ENCODE results near the gene VTI1B. TPM values are rescaled to one million over a fixed set of nuclear protein-coding genes. Genes with fewer than 3 reads are reported as not detected.

VTI1B gene
- total RNA-seq, 4 donors from 2014 or later, result 66.1 to 123 (median 103) TPM

DNA sequence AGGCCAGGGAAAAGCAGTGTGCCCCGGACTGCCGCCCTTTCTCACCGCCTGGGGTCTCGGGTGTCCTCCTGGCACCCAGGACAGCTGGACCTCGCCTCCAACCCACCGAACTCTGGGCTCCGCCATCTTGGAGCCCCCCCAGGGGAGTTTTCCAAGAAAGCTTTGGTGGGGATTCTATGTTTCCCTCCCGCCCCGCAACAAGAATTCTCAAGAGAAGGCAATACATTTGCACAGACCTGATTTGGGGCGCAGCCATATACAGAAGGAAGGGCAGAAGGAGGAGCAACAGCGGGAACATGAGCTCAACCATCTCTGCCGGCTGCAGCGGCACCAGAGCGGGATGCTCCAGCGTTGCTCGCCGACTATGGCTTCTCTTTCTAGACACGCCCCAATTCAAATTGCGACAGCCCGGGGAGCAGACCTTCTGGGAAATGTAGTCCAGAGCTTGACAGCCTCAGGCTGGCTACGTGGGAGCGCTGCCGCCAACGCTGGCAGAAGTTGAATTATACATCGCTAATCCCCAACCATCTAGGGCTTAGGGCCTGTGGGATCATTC lies 21.0 kb upstream of the VTI1B start, which contains the start of gene RDH11:
Gene RDH11 (minus strand): TSS at position 371 of the 556 bp plus-strand sequence. CDS start 61 bp downstream, at position 310.
- Histone ChIP-seq H3K4me3 (peak within 1 kb of the TSS; percentile 76 to 92 (median 84)), H3K27ac (peak within 1 kb of the TSS; percentile 47 to 89 (median 85)), H3K36me3 (peaks cover 0 to 20% (median 3%) of the 10 kb centered on the region in 3 donors), H3K4me1 (peaks cover 0 to 23% (median 5%) of the 10 kb centered on the region in 4 donors), H3K9me3 (no peaks in the 10 kb centered on the region), H3K27me3 (no peaks in the 10 kb centered on the region)
- TF ChIP-seq POLR2A (IDR thresholded peaks at IDR 0.05) (peak; percentile 72 to 76), EP300 (IDR thresholded peaks at IDR 0.05) (peak; percentile 39 to 93)
- TF ChIP-seq, protein P1, sequence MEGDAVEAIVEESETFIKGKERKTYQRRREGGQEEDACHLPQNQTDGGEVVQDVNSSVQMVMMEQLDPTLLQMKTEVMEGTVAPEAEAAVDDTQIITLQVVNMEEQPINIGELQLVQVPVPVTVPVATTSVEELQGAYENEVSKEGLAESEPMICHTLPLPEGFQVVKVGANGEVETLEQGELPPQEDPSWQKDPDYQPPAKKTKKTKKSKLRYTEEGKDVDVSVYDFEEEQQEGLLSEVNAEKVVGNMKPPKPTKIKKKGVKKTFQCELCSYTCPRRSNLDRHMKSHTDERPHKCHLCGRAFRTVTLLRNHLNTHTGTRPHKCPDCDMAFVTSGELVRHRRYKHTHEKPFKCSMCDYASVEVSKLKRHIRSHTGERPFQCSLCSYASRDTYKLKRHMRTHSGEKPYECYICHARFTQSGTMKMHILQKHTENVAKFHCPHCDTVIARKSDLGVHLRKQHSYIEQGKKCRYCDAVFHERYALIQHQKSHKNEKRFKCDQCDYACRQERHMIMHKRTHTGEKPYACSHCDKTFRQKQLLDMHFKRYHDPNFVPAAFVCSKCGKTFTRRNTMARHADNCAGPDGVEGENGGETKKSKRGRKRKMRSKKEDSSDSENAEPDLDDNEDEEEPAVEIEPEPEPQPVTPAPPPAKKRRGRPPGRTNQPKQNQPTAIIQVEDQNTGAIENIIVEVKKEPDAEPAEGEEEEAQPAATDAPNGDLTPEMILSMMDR (IDR thresholded peaks at IDR 0.05), result no peak
- 0% methylated on average over 23 to 25 of the region's 25 CpGs for WGBS, 2 donors
- DNase-seq (ENCODE audit: low spot score in 2 of 2), result peak; percentile 71 to 77

GRCh38 chr14:67694791-67695393 lies 20.5 kb upstream of the VTI1B start:
- DNase-seq (ENCODE audit: low spot score in 2 of 2), result peak in 1 of 2 donors; percentile 37
- H3K9me3 ChIP-seq, result no peaks in the 10 kb centered on the region
- H3K27me3 ChIP-seq, result no peaks in the 10 kb centered on the region
- peaks cover 0 to 26% (median 9%) of the 10 kb centered on the region in 3 donors for H3K36me3 ChIP-seq
- peak overlapping the region; percentile 76 to 92 (median 84) for H3K4me3 ChIP-seq
- TF ChIP-seq, protein P1 (IDR thresholded peaks at IDR 0.05), result no peak
- TF ChIP-seq EP300 (IDR thresholded peaks at IDR 0.05) (no peak), POLR2A (IDR thresholded peaks at IDR 0.05) (no peak)
- WGBS, 2 donors, result 1 to 2% methylated on average over 21 of the region's 21 CpGs
- H3K27ac ChIP-seq, result peak overlapping the region; percentile 47 to 89 (median 85)
- peaks cover 0 to 23% (median 5%) of the 10 kb centered on the region in 4 donors for H3K4me1 ChIP-seq

GRCh38 chr14:67690011-67690410 lies 15.6 kb upstream of the VTI1B start:
- TF ChIP-seq, protein P1 (IDR thresholded peaks at IDR 0.05), result no peak
- TF ChIP-seq EP300 (IDR thresholded peaks at IDR 0.05) (no peak), POLR2A (IDR thresholded peaks at IDR 0.05) (no peak)
- Histone ChIP-seq H3K4me1 (peaks cover 0 to 23% (median 5%) of the 10 kb centered on the region in 4 donors), H3K4me3 (no peak overlapping the region), H3K36me3 (peaks cover 2 to 72% (median 9%) of the 10 kb centered on the region in 3 donors), H3K9me3 (no peaks in the 10 kb centered on the region), H3K27me3 (no peaks in the 10 kb centered on the region), H3K27ac (no peak overlapping the region)
- 94 to 98% methylated on average over 4 of the region's 4 CpGs for WGBS, 2 donors
- no peak for DNase-seq (ENCODE audit: low spot score in 2 of 2)

- Histone ChIP-seq H3K36me3 (peaks cover 0 to 63% (median 0%) of the 10 kb centered on the region in 3 donors), H3K9me3 (no peaks in the 10 kb centered on the region), H3K27me3 (no peaks in the 10 kb centered on the region), H3K4me3 (no peak overlapping the region), H3K4me1 (no peaks in the 10 kb centered on the region), H3K27ac (no peak overlapping the region)
- no peak for DNase-seq (ENCODE audit: low spot score in 2 of 2)
- TF ChIP-seq, protein P1 (IDR thresholded peaks at IDR 0.05), result no peak
- TF ChIP-seq POLR2A (IDR thresholded peaks at IDR 0.05) (no peak), EP300 (IDR thresholded peaks at IDR 0.05) (no peak)
Observed at GRCh38 chr14:67683842-67684241, 9.4 kb upstream of the VTI1B start.

GRCh38 chr14:67680941-67681340 lies 6.5 kb upstream of the VTI1B start:
- Histone ChIP-seq H3K9me3 (no peaks in the 10 kb centered on the region), H3K27me3 (no peaks in the 10 kb centered on the region), H3K4me1 (no peaks in the 10 kb centered on the region), H3K36me3 (peaks cover 0 to 52% (median 0%) of the 10 kb centered on the region in 3 donors), H3K27ac (no peak overlapping the region), H3K4me3 (no peak overlapping the region)
- no peak for TF ChIP-seq EP300 (IDR thresholded peaks at IDR 0.05)
- TF ChIP-seq, protein P1 (IDR thresholded peaks at IDR 0.05), result no peak
- TF ChIP-seq POLR2A (IDR thresholded peaks at IDR 0.05), result no peak
- DNase-seq (ENCODE audit: low spot score in 2 of 2), result no peak
- 73 to 86% methylated on average over 2 of the region's 2 CpGs for WGBS, 2 donors

Measured in tibial nerve (tissue), 4 donors.